GM12892 (cell line): Measurements from ENCODE around the gene RAET1E.

Experiments used
- POLR2A ChIP-seq: IDR thresholded peaks from 2 replicates; pipeline ENCODE4 v1.6.1; 2011; ENCODE audit warnings: low read depth, low read length, control low read depth
- POLR2AphosphoS5 ChIP-seq: IDR thresholded peaks from 2 replicates; pipeline ENCODE4 v1.6.1; 2011; ENCODE audit warnings: low read depth, low read length, control low read depth

- no peak for TF ChIP-seq POLR2A
- no peak for TF ChIP-seq POLR2AphosphoS5
Measured at GRCh38 chr6:149855040-149855654, 42.8 kb downstream of the RAET1E start.
